Ishikawa (cell line): ENCODE results near the gene SCIMP.

Source experiments
- CEBPB ChIP-seq: IDR thresholded peaks from 2 replicates; pipeline ENCODE4 v1.6.1; 2012
- CREB1 ChIP-seq: IDR thresholded peaks from 2 replicates; pipeline ENCODE4 v1.6.1; 2012; ENCODE audit warnings: low read depth
- EP300 ChIP-seq: IDR thresholded peaks from 2 replicates; pipeline ENCODE4 v1.6.1; 2012; ENCODE audit warnings: borderline replicate concordance
- FOXM1 ChIP-seq: IDR thresholded peaks from 2 replicates; pipeline ENCODE4 v1.6.1; 2012; ENCODE audit warnings: low read depth, borderline replicate concordance
- NFIC ChIP-seq: IDR thresholded peaks from 2 replicates; pipeline ENCODE4 v1.6.1; 2012
- RAD21 ChIP-seq: IDR thresholded peaks from 2 replicates; pipeline ENCODE4 v1.6.1; 2012; ENCODE audit warnings: low read depth
- REST ChIP-seq: IDR thresholded peaks from 2 replicates; pipeline ENCODE4 v1.6.1; 2012; ENCODE audit warnings: low read depth, mild to moderate bottlenecking
- TAF1 ChIP-seq: IDR thresholded peaks from 2 replicates; pipeline ENCODE4 v1.6.1; 2012; ENCODE audit warnings: low read depth, mild to moderate bottlenecking
- TCF12 ChIP-seq: IDR thresholded peaks from 2 replicates; pipeline ENCODE4 v1.6.1; 2012; ENCODE audit warnings: low read depth
- USF1 ChIP-seq: IDR thresholded peaks from 2 replicates; pipeline ENCODE4 v1.6.1; 2012
- YY1 ChIP-seq: IDR thresholded peaks from 2 replicates; pipeline ENCODE4 v1.6.1; 2012; ENCODE audit warnings: low read depth
- ZBTB7A ChIP-seq: IDR thresholded peaks from 2 replicates; pipeline ENCODE4 v1.6.1; 2012; ENCODE audit warnings: low read depth
- TF ChIP-seq, protein P1 (sequence below): IDR thresholded peaks from 2 replicates; pipeline ENCODE4 v1.6.1; 2012

DNA sequence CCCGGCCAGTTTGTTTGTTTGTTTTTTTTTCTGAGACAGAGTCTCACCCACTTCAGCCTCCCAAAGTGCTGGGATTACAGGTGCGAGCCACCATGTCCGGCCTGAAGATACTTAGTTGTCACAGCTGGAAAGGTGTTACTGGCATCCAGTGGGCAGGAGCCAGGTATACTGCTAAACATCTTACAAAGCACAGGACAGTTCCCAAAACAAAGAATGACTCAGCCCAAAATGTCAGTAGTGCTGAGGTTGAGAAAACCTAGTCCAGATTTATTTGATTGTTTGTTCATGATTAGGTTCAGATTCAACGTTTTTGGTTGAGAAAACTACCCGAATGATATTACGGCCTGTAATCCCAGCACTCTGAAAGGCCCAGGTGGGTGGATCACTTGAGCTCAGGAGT, 28.8 kb upstream of the SCIMP start:
- no peak for TF ChIP-seq TCF12
- TF ChIP-seq, protein P1, sequence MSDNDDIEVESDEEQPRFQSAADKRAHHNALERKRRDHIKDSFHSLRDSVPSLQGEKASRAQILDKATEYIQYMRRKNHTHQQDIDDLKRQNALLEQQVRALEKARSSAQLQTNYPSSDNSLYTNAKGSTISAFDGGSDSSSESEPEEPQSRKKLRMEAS = no peak
- no peak for TF ChIP-seq REST
- no peak for TF ChIP-seq TAF1
- no peak for TF ChIP-seq CREB1
- TF ChIP-seq EP300 = no peak
- no peak for TF ChIP-seq USF1
- TF ChIP-seq NFIC = no peak
- TF ChIP-seq YY1 = no peak
- TF ChIP-seq FOXM1 = no peak
- TF ChIP-seq RAD21 = no peak
- TF ChIP-seq ZBTB7A = no peak
- TF ChIP-seq CEBPB = no peak
